ENCODE data around the gene BORCS6. TPM values are rescaled to one million over a fixed set of nuclear protein-coding genes. Genes with fewer than 3 reads are reported as not detected.

BORCS6 gene
- total and polyA plus RNA-seq, 2 of the 13 experiments (the other 11 are each of a cell fraction or from before 2014, with no cell fraction given) = 2.0 to 5.1 TPM

DNA sequence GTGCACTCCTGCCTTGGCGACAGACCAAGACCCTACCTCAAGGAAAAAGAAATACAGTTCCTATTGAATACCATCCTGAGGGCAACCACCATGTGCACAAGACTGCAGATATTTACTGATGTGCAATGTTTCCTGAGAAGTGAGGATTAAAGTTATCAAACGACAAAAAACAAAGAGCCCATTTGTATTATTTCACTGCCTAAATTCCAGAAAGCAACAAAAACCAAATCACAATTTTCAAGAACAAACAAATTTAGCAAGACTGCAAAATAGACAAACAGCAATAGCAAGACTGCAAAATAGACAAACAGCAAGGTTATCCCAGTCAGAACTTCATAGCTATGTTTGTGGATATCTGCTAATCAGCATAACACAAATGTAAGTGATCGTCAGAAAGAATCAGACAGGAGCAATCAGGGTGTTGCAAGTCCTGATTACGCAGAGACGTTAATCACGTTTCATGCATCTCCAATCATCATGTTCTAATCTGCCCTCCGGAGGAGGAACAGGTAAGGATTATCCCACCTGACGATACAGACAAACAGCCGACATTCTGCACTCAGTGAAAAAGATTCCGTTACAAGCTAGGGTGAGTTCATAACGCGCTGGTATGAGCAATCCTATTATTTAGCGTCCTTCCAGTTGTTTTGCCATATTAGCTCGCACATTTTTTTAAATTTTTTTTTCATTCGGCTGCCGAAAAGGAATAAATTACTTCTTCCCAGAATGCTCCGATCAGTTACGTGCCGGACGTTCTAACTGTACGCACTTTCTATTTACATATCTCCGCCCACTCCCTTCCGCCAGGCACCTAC lies 16.7 kb downstream of the BORCS6 start (continued):
- TF ChIP-seq, protein P1, sequence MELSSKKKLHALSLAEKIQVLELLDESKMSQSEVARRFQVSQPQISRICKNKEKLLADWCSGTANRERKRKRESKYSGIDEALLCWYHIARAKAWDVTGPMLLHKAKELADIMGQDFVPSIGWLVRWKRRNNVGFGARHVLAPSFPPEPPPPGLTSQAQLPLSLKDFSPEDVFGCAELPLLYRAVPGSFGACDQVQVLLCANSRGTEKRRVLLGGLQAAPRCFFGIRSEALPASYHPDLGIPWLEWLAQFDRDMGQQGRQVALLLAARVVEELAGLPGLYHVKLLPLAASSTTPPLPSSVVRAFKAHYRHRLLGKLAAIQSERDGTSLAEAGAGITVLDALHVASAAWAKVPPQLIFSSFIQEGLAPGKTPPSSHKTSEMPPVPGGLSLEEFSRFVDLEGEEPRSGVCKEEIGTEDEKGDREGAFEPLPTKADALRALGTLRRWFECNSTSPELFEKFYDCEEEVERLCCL (CRISPR knock-in tag; IDR thresholded peaks at IDR 0.05; ENCODE audit: borderline replicate concordance) = no peak; the same call in 1 of the 2 replicates
- TF ChIP-seq CENPT (CRISPR knock-in tag; IDR thresholded peaks at IDR 0.05; ENCODE audit: low read depth) (peak; percentile 94), FOXA3 (CRISPR knock-in tag; IDR thresholded peaks at IDR 0.05) (peak; percentile 92), ZNF256 (CRISPR knock-in tag; conservative IDR thresholded peaks at IDR 0.05) (peak; percentile 92; the same call in 1 of the 2 replicates), NR2C2 (CRISPR knock-in tag; IDR thresholded peaks at IDR 0.05; ENCODE audit: borderline replicate concordance) (peak; percentile 53; the same call in 1 of the 2 replicates), ZNF343 (CRISPR knock-in tag; IDR thresholded peaks at IDR 0.05) (no peak), ZNF616 (CRISPR knock-in tag; IDR thresholded peaks at IDR 0.05; ENCODE audit: low read depth) (no peak; the same call in 1 of the 2 replicates), RBM39 (IDR thresholded peaks at IDR 0.05; ENCODE audit: low read depth, low read length, poor library complexity, severe bottlenecking) (no peak), TAF1 (CRISPR knock-in tag; IDR thresholded peaks at IDR 0.05) (peak; percentile 51; the same call in 1 of the 2 replicates), PHB2 (IDR thresholded peaks at IDR 0.05; ENCODE audit: partially characterized antibody) (no peak), ATF7-NPFF (CRISPR knock-in tag; IDR thresholded peaks at IDR 0.05; ENCODE audit: low read depth) (peak; percentile 94), MBD4 (IDR thresholded peaks at IDR 0.05; ENCODE audit: borderline replicate concordance, low read length) (peak; percentile 97), ZNF556 (CRISPR knock-in tag; IDR thresholded peaks at IDR 0.05; ENCODE audit: borderline replicate concordance) (no peak), SIX1 (CRISPR knock-in tag; IDR thresholded peaks at IDR 0.05; ENCODE audit: borderline replicate concordance) (peak; percentile 91), ZBTB3 (CRISPR knock-in tag; IDR thresholded peaks at IDR 0.05; ENCODE audit: borderline replicate concordance, low read depth) (no peak), RNF2 (conservative IDR thresholded peaks at IDR 0.05; ENCODE audit: low read depth) (no peak; the same call in 1 of the 2 replicates), CHD2 (IDR thresholded peaks at IDR 0.05; ENCODE audit: low read depth, low read length) (peak; percentile 63; the same call in 1 of the 2 replicates), ZBTB21 (CRISPR knock-in tag; IDR thresholded peaks at IDR 0.05) (peak; percentile 80)
- TF ChIP-seq, protein P2, sequence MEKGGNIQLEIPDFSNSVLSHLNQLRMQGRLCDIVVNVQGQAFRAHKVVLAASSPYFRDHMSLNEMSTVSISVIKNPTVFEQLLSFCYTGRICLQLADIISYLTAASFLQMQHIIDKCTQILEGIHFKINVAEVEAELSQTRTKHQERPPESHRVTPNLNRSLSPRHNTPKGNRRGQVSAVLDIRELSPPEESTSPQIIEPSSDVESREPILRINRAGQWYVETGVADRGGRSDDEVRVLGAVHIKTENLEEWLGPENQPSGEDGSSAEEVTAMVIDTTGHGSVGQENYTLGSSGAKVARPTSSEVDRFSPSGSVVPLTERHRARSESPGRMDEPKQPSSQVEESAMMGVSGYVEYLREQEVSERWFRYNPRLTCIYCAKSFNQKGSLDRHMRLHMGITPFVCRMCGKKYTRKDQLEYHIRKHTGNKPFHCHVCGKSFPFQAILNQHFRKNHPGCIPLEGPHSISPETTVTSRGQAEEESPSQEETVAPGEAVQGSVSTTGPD (CRISPR knock-in tag; IDR thresholded peaks at IDR 0.05) = no peak
- TF ChIP-seq, protein P3, sequence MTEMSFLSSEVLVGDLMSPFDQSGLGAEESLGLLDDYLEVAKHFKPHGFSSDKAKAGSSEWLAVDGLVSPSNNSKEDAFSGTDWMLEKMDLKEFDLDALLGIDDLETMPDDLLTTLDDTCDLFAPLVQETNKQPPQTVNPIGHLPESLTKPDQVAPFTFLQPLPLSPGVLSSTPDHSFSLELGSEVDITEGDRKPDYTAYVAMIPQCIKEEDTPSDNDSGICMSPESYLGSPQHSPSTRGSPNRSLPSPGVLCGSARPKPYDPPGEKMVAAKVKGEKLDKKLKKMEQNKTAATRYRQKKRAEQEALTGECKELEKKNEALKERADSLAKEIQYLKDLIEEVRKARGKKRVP (CRISPR knock-in tag; IDR thresholded peaks at IDR 0.05) = peak; percentile 85 to 93
- TF ChIP-seq, protein P4, sequence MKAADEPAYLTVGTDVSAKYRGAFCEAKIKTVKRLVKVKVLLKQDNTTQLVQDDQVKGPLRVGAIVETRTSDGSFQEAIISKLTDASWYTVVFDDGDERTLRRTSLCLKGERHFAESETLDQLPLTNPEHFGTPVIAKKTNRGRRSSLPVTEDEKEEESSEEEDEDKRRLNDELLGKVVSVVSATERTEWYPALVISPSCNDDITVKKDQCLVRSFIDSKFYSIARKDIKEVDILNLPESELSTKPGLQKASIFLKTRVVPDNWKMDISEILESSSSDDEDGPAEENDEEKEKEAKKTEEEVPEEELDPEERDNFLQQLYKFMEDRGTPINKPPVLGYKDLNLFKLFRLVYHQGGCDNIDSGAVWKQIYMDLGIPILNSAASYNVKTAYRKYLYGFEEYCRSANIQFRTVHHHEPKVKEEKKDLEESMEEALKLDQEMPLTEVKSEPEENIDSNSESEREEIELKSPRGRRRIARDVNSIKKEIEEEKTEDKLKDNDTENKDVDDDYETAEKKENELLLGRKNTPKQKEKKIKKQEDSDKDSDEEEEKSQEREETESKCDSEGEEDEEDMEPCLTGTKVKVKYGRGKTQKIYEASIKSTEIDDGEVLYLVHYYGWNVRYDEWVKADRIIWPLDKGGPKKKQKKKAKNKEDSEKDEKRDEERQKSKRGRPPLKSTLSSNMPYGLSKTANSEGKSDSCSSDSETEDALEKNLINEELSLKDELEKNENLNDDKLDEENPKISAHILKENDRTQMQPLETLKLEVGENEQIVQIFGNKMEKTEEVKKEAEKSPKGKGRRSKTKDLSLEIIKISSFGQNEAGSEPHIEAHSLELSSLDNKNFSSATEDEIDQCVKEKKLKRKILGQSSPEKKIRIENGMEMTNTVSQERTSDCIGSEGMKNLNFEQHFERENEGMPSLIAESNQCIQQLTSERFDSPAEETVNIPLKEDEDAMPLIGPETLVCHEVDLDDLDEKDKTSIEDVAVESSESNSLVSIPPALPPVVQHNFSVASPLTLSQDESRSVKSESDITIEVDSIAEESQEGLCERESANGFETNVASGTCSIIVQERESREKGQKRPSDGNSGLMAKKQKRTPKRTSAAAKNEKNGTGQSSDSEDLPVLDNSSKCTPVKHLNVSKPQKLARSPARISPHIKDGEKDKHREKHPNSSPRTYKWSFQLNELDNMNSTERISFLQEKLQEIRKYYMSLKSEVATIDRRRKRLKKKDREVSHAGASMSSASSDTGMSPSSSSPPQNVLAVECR (CRISPR knock-in tag; IDR thresholded peaks at IDR 0.05; ENCODE audit: borderline replicate concordance) = peak; percentile 65; the same call in 1 of the 2 replicates

Measured in HepG2 (cell line).